ENCODE measurements around the gene IFI6.

DNA sequence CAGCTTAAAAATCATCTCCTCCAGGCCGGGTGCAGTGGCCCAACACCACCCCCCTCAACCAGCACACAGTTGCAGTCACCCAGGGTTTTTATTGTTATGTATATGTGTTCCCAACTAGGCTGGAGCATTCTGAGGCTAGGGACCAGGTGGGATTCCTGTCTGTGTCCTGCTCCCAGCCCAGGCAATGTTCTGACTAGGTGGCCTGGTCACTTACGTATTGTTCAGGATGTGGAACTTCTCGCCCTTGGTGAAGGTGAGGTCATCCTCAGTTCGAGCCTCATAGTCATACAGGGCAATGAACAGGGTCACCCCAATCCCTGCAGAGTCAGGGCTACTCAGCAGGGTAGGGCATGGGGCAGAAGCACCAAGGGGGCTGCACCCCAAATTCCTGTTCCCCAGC is 49.2 kb downstream of the IFI6 start:
- TF ChIP-seq, protein P1, sequence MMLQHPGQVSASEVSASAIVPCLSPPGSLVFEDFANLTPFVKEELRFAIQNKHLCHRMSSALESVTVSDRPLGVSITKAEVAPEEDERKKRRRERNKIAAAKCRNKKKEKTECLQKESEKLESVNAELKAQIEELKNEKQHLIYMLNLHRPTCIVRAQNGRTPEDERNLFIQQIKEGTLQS (IDR thresholded peaks at IDR 0.05), result no peak
- TF ChIP-seq CTCF (IDR thresholded peaks at IDR 0.05; ENCODE audit: low read depth, low read length, missing input control) (no peak), SP1 (IDR thresholded peaks at IDR 0.05) (no peak), ZBTB33 (IDR thresholded peaks at IDR 0.05) (no peak), RAD21 (IDR thresholded peaks at IDR 0.05) (no peak), TAF1 (conservative IDR thresholded peaks at IDR 0.05) (no peak), YY1 (IDR thresholded peaks at IDR 0.05) (no peak), REST (IDR thresholded peaks at IDR 0.05) (no peak)
